ENCODE measurements around the gene ARHGAP24.

ARHGAP24 gene

GRCh38 chr4:85598936-85599335 lies 124.0 kb downstream of the ARHGAP24 start:
- TF ChIP-seq CTCF (IDR thresholded peaks at IDR 0.05; ENCODE audit: poor library complexity, severe bottlenecking): no peak
- no peak for DNase-seq (ENCODE audit: low spot score)
- Histone ChIP-seq H3K36me3 (ENCODE audit: low read depth) (no peaks in the 10 kb centered on the region), H3K4me3 (ENCODE audit: severe bottlenecking) (no peak overlapping the region), H3K4me1 (ENCODE audit: insufficient read depth, poor library complexity, severe bottlenecking) (no peaks in the 10 kb centered on the region), H3K27me3 (ENCODE audit: insufficient read depth, poor library complexity, severe bottlenecking) (peaks cover 3% of the 10 kb centered on the region), H3K27ac (ENCODE audit: poor library complexity, severe bottlenecking) (no peak overlapping the region), H3K9me3 (ENCODE audit: severe bottlenecking) (no peaks in the 10 kb centered on the region)
- ATAC-seq (ENCODE audit: low read depth): no peak

- Histone ChIP-seq H3K27ac (ENCODE audit: poor library complexity, severe bottlenecking) (no peak overlapping the region), H3K27me3 (ENCODE audit: insufficient read depth, poor library complexity, severe bottlenecking) (peaks cover 3% of the 10 kb centered on the region), H3K4me1 (ENCODE audit: insufficient read depth, poor library complexity, severe bottlenecking) (no peaks in the 10 kb centered on the region), H3K36me3 (ENCODE audit: low read depth) (no peaks in the 10 kb centered on the region), H3K9me3 (ENCODE audit: severe bottlenecking) (no peaks in the 10 kb centered on the region), H3K4me3 (ENCODE audit: severe bottlenecking) (no peak overlapping the region)
- DNase-seq (ENCODE audit: low spot score) (no peak), ATAC-seq (ENCODE audit: low read depth) (no peak)
- no peak for TF ChIP-seq CTCF (IDR thresholded peaks at IDR 0.05; ENCODE audit: poor library complexity, severe bottlenecking)
Measured at GRCh38 chr4:85600501-85600900, 125.6 kb downstream of the ARHGAP24 start.

GRCh38 chr4:85603437-85604336 lies 128.7 kb downstream of the ARHGAP24 start:
- H3K27me3 ChIP-seq (ENCODE audit: insufficient read depth, poor library complexity, severe bottlenecking): peaks cover 3% of the 10 kb centered on the region
- H3K9me3 ChIP-seq (ENCODE audit: severe bottlenecking): no peaks in the 10 kb centered on the region
- no peak overlapping the region for H3K4me3 ChIP-seq (ENCODE audit: severe bottlenecking)
- no peaks in the 10 kb centered on the region for H3K4me1 ChIP-seq (ENCODE audit: insufficient read depth, poor library complexity, severe bottlenecking)
- no peak for DNase-seq (ENCODE audit: low spot score)
- H3K36me3 ChIP-seq (ENCODE audit: low read depth): no peaks in the 10 kb centered on the region
- H3K27ac ChIP-seq (ENCODE audit: poor library complexity, severe bottlenecking): no peak overlapping the region
- no peak for TF ChIP-seq CTCF (IDR thresholded peaks at IDR 0.05; ENCODE audit: poor library complexity, severe bottlenecking)
- no peak for ATAC-seq (ENCODE audit: low read depth)

GRCh38 chr4:85606505-85606904 lies 131.6 kb downstream of the ARHGAP24 start:
- Histone ChIP-seq H3K27ac (ENCODE audit: poor library complexity, severe bottlenecking) (no peak overlapping the region), H3K4me1 (ENCODE audit: insufficient read depth, poor library complexity, severe bottlenecking) (no peaks in the 10 kb centered on the region)
- no peak for DNase-seq (ENCODE audit: low spot score)

More at GRCh38 chr4:85606505-85606904, 131.6 kb downstream of the ARHGAP24 start:
- Histone ChIP-seq H3K4me3 (ENCODE audit: severe bottlenecking) (no peak overlapping the region), H3K27me3 (ENCODE audit: insufficient read depth, poor library complexity, severe bottlenecking) (no peaks in the 10 kb centered on the region), H3K9me3 (ENCODE audit: severe bottlenecking) (no peaks in the 10 kb centered on the region), H3K36me3 (ENCODE audit: low read depth) (no peaks in the 10 kb centered on the region)
- TF ChIP-seq CTCF (IDR thresholded peaks at IDR 0.05; ENCODE audit: poor library complexity, severe bottlenecking): no peak
- no peak for ATAC-seq (ENCODE audit: low read depth)
